ENCODE data around the gene CREB3L2. TPM values are rescaled to one million over a fixed set of nuclear protein-coding genes. Genes with fewer than 3 reads are reported as not detected.

Gene CREB3L2
- total RNA-seq, 1 experiment from 2014 or later: 60.6 TPM

- ATAC-seq (no peak), DNase-seq (ENCODE audit: low spot score) (no peak)
- CTCF ChIA-PET: interaction anchor here (0.8 kb wide), 1 partner anchor 45 kb away, joined by 3 read pairs; the partner anchor contains the start of gene CREB3L2
- no peak overlapping the region for H3K4me3 Mint-ChIP-seq
- POLR2A ChIA-PET: no interaction called here
- H3K9me3 Mint-ChIP-seq: no peaks in the 10 kb centered on the region
- no peak for TF ChIP-seq USF1 (CRISPR knock-in tag; IDR thresholded peaks at IDR 0.05)
- no peak for TF ChIP-seq CREM (CRISPR knock-in tag; IDR thresholded peaks at IDR 0.05)
- TF ChIP-seq IRF2 (CRISPR knock-in tag; IDR thresholded peaks at IDR 0.05; ENCODE audit: borderline replicate concordance, low read depth): no peak
- TF ChIP-seq ARID4B (CRISPR knock-in tag; IDR thresholded peaks at IDR 0.05; ENCODE audit: borderline replicate concordance): no peak
- no peak for TF ChIP-seq MAX (CRISPR knock-in tag; IDR thresholded peaks at IDR 0.05)
- TF ChIP-seq ATF3 (CRISPR knock-in tag; conservative IDR thresholded peaks at IDR 0.05): no peak
- no peak for TF ChIP-seq ERG (CRISPR knock-in tag; IDR thresholded peaks at IDR 0.05)
- no peak for TF ChIP-seq FOXJ3 (CRISPR knock-in tag; IDR thresholded peaks at IDR 0.05; ENCODE audit: borderline replicate concordance)
- no peak for TF ChIP-seq E2F1 (CRISPR knock-in tag; IDR thresholded peaks at IDR 0.05)
- no peak for TF ChIP-seq JUN (CRISPR knock-in tag; IDR thresholded peaks at IDR 0.05)
- TF ChIP-seq NFE2L1 (CRISPR knock-in tag; IDR thresholded peaks at IDR 0.05): no peak
- TF ChIP-seq IRF1 (CRISPR knock-in tag; IDR thresholded peaks at IDR 0.05): no peak
- no peak for TF ChIP-seq ZBTB43 (CRISPR knock-in tag; IDR thresholded peaks at IDR 0.05)
- no peak for TF ChIP-seq ETV6 (CRISPR knock-in tag; IDR thresholded peaks at IDR 0.05)
- TF ChIP-seq FOXP1 (CRISPR knock-in tag; IDR thresholded peaks at IDR 0.05; ENCODE audit: borderline replicate concordance): no peak
- H3K36me3 Mint-ChIP-seq: peaks cover 19% of the 10 kb centered on the region
- peak overlapping the region; percentile 63 for H3K27ac Mint-ChIP-seq
- H3K4me1 Mint-ChIP-seq: peaks cover 71% of the 10 kb centered on the region
- no peaks in the 10 kb centered on the region for H3K27me3 Mint-ChIP-seq (ENCODE audit: low read depth)
Measured at GRCh38 chr7:137956591-137956990, 45.3 kb downstream of the CREB3L2 start.

GRCh38 chr7:137956183-137956582 lies 45.7 kb downstream of the CREB3L2 start:
- no peaks in the 10 kb centered on the region for H3K27me3 Mint-ChIP-seq (ENCODE audit: low read depth)
- POLR2A ChIA-PET: no interaction called here
- no peak for DNase-seq (ENCODE audit: low spot score)
- H3K4me3 Mint-ChIP-seq: no peak overlapping the region
- no peak for ATAC-seq
- CTCF ChIA-PET: interaction anchor here (0.8 kb wide), 1 partner anchor 46 kb away, joined by 3 read pairs; the partner anchor contains the start of gene CREB3L2
- peaks cover 69% of the 10 kb centered on the region for H3K4me1 Mint-ChIP-seq
- peak overlapping the region; percentile 63 for H3K27ac Mint-ChIP-seq
- H3K9me3 Mint-ChIP-seq: no peaks in the 10 kb centered on the region
- H3K36me3 Mint-ChIP-seq: peaks cover 15% of the 10 kb centered on the region
- TF ChIP-seq ZNF317 (CRISPR knock-in tag; IDR thresholded peaks at IDR 0.05; ENCODE audit: borderline replicate concordance, low read depth) (no peak), CREB1 (CRISPR knock-in tag; IDR thresholded peaks at IDR 0.05) (no peak), HMGA2 (CRISPR knock-in tag; IDR thresholded peaks at IDR 0.05) (no peak), ZNF232 (CRISPR knock-in tag; IDR thresholded peaks at IDR 0.05) (no peak), SMAD3 (CRISPR knock-in tag; IDR thresholded peaks at IDR 0.05; ENCODE audit: borderline replicate concordance) (no peak), ESRRA (CRISPR knock-in tag; IDR thresholded peaks at IDR 0.05; ENCODE audit: borderline replicate concordance) (no peak), NFYB (CRISPR knock-in tag; conservative IDR thresholded peaks at IDR 0.05; ENCODE audit: low read depth) (no peak)
